ENCODE data around the gene SLC13A1. TPM values are rescaled to one million over a fixed set of nuclear protein-coding genes. Genes with fewer than 3 reads are reported as not detected.

Gene SLC13A1
- total RNA-seq, 4 donors from 2014 or later, result not detected

DNA sequence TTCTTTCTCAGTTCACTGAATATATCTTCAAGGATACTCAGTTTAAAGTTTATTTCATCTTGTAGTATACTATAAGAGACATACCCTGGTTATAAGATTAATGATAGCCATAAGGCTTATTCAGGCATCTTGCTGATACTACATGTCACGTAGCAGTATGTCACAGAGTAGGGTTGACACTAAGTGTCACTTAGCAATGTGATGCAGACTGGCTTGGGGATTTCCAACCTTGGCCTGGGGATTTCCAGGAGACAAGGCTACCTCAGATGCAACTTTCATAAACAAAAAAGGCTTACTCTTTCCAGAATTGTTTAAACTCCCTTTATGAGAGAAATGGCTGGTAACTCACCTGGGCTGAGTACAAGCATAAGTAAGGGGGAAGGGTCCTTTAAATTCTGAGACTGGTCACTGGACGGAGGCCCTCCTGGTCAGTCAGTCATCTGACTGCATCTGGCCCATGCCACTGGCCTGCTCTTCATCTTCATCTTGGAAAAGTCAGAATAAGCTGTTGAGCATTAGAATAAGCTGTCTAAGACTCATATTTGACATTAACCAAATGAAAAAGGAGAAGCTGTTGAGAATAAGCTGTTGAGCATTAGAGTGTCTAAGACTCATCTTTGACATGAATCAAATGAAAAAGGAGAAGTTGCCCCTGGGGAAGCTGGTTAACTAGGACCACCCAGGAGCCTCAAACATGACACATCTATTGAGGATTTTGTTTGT is 9.5 kb downstream of the SLC13A1 start:
- Histone ChIP-seq H3K27ac (no peak overlapping the region), H3K4me3 (replicated peaks in 1 of 3) (no peak overlapping the region), H3K36me3 (no peaks in the 10 kb centered on the region), H3K4me1 (no peaks in the 10 kb centered on the region), H3K27me3 (no peaks in the 10 kb centered on the region), H3K9me3 (no peaks in the 10 kb centered on the region)
- 68 to 81% methylated on average over 2 of the region's 2 CpGs for WGBS, 2 donors
- intact Hi-C loops (cut with DNase I), result no loop called here
- TF ChIP-seq, protein P1, sequence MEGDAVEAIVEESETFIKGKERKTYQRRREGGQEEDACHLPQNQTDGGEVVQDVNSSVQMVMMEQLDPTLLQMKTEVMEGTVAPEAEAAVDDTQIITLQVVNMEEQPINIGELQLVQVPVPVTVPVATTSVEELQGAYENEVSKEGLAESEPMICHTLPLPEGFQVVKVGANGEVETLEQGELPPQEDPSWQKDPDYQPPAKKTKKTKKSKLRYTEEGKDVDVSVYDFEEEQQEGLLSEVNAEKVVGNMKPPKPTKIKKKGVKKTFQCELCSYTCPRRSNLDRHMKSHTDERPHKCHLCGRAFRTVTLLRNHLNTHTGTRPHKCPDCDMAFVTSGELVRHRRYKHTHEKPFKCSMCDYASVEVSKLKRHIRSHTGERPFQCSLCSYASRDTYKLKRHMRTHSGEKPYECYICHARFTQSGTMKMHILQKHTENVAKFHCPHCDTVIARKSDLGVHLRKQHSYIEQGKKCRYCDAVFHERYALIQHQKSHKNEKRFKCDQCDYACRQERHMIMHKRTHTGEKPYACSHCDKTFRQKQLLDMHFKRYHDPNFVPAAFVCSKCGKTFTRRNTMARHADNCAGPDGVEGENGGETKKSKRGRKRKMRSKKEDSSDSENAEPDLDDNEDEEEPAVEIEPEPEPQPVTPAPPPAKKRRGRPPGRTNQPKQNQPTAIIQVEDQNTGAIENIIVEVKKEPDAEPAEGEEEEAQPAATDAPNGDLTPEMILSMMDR (IDR thresholded peaks at IDR 0.05), result no peak
- no peak for TF ChIP-seq POLR2A (IDR thresholded peaks at IDR 0.05)
- DNase-seq, result no peak

DNA sequence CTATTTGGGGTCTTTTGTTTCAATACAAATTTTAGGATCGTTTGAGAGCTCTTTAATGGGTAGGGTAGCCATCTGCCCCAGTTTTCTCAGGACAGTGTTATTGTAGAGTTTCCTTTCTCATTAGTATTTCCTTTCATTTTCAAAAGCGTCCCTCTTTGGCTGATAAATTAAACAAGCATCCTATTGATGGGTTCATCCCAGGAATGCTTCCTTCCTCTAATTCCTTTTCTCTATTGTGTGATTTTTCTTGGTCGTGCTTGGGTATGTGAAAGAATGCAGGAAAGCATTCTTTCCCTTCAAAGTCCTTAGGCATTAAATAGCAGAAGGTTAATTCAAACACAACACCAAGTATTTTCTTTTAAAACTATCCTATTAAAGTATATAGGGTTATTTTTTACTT is 14.0 kb downstream of the SLC13A1 start:
- Histone ChIP-seq H3K27ac (no peak overlapping the region), H3K36me3 (no peaks in the 10 kb centered on the region), H3K27me3 (no peaks in the 10 kb centered on the region), H3K9me3 (no peaks in the 10 kb centered on the region), H3K4me1 (no peaks in the 10 kb centered on the region), H3K4me3 (replicated peaks in 1 of 3) (no peak overlapping the region)
- intact Hi-C loops (cut with DNase I), result no loop called here
- no peak for DNase-seq
- WGBS, 2 donors, result 45% methylated on average over 3 of the region's 3 CpGs
- TF ChIP-seq, protein P1 (IDR thresholded peaks at IDR 0.05), result no peak
- TF ChIP-seq POLR2A (IDR thresholded peaks at IDR 0.05), result no peak

GRCh38 chr7:123184271-123184670 is 15.5 kb downstream of the SLC13A1 start:
- no peaks in the 10 kb centered on the region for H3K36me3 ChIP-seq
- H3K9me3 ChIP-seq, result no peaks in the 10 kb centered on the region
- intact Hi-C loops (cut with DNase I), result no loop called here
- no peak overlapping the region for H3K4me3 ChIP-seq (replicated peaks in 1 of 3)
- H3K27me3 ChIP-seq, result no peaks in the 10 kb centered on the region
- H3K4me1 ChIP-seq, result no peaks in the 10 kb centered on the region
- DNase-seq, result no peak
- TF ChIP-seq, protein P1 (IDR thresholded peaks at IDR 0.05), result no peak
- TF ChIP-seq POLR2A (IDR thresholded peaks at IDR 0.05), result no peak
- H3K27ac ChIP-seq, result no peak overlapping the region

- intact Hi-C loops (cut with DNase I), result no loop called here
Measured at GRCh38 chr7:123183431-123183830, 16.3 kb downstream of the SLC13A1 start.

DNA sequence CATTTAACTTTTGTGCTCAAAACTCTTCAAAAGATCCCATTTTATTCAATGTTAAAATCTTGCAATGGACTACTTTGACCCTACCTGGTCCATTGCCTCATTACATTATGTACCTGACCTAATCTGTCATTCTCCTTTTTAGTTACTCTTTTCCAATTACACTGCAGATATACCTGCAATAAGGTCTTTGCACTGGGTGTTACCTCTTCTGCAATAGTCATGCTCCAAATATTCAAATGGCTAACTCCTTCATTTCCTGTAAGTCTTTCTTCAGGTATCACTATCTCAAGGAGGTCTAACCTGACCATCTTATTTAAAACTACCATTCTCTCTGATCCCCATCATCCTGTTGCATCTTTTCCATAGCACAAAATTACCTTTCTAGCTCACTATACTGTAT is 22.3 kb downstream of the SLC13A1 start:
- Histone ChIP-seq H3K4me3 (replicated peaks in 1 of 3) (no peak overlapping the region), H3K27ac (no peak overlapping the region), H3K4me1 (no peaks in the 10 kb centered on the region), H3K36me3 (no peaks in the 10 kb centered on the region), H3K9me3 (no peaks in the 10 kb centered on the region), H3K27me3 (no peaks in the 10 kb centered on the region)
- intact Hi-C loops (cut with DNase I), result no loop called here
- no peak for TF ChIP-seq POLR2A (IDR thresholded peaks at IDR 0.05)
- TF ChIP-seq, protein P1 (IDR thresholded peaks at IDR 0.05), result no peak
- no peak for DNase-seq

More at GRCh38 chr7:123183431-123183830, 16.3 kb downstream of the SLC13A1 start:
- Histone ChIP-seq H3K9me3 (no peaks in the 10 kb centered on the region), H3K27ac (no peak overlapping the region), H3K27me3 (no peaks in the 10 kb centered on the region), H3K4me3 (replicated peaks in 1 of 3) (no peak overlapping the region), H3K36me3 (no peaks in the 10 kb centered on the region), H3K4me1 (no peaks in the 10 kb centered on the region)
- TF ChIP-seq, protein P1 (IDR thresholded peaks at IDR 0.05), result no peak
- no peak for TF ChIP-seq POLR2A (IDR thresholded peaks at IDR 0.05)
- 77 to 78% methylated on average over 2 of the region's 2 CpGs for WGBS, 2 donors
- DNase-seq, result no peak

Data from thyroid gland (tissue), 4 donors.